ENCODE measurements around the gene KCNJ6.

Gene KCNJ6

DNA sequence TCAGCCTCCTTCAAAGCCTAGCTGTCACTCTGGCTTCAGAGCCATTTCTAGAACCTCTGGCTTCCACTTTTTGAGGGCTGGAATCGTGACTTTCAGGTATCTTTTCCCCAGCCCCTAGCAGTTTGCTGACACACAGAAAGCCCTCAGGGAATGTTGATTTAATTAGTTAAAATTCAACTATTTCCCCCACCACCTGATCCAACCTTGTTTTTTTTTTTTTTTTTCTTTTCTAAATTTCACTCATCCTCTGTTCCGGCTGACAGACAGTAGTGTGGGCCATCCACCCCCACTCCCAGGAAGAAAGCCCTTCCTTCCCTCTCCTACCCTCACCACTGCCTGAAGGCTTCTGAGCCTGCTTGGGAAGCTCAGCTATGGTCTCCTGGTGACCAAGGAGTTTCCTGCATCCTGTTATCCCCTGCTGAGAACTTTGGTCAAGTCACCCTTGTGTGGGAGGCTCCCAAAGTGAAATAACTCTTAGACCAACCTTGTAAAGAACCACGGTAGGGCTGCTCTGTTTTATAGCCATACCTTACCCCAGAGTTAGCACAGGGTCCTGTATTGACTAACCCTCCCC is 29.4 kb downstream of the KCNJ6 start:
- H3K36me3 ChIP-seq (replicated peaks) = no peaks in the 10 kb centered on the region
- H3K27me3 ChIP-seq (replicated peaks) = peaks cover 3% of the 10 kb centered on the region
- no peak overlapping the region for H3K4me3 ChIP-seq (ENCODE audit: low read depth, low read length)
- H3K27ac ChIP-seq = no peak overlapping the region
- DNase-seq = no peak
- no peak for TF ChIP-seq CTCF (IDR thresholded peaks at IDR 0.05; ENCODE audit: low read depth, low read length, missing control alignments)
- in situ Hi-C loops (cut with HindIII; ENCODE audit: low pct_ligation_motif_present, low sequenced_read_pairs) = no loop called here

DNA sequence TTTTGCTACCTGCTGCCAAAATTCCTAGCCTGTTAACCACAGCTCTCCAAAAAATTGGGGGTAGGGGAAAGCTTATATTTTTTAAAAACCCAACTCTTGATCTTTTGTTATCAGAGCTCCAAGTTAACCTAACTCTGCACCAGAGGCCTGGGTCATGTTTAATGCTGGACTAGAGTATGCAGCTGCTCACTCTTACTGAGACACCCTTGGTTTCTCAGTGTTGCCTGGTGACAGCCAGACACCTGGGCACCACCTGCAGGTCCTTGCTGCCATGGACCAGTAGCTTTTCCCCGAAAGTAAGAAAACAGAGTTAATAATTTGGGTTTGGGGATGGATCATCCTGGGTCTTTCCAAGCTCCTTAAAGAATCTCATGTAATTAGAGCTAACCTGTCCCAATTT is 30.1 kb downstream of the KCNJ6 start:
- TF ChIP-seq CTCF (IDR thresholded peaks at IDR 0.05; ENCODE audit: low read depth, low read length, missing control alignments) = no peak
- H3K27me3 ChIP-seq (replicated peaks) = peaks cover 3% of the 10 kb centered on the region
- DNase-seq = no peak
- in situ Hi-C loops (cut with HindIII; ENCODE audit: low pct_ligation_motif_present, low sequenced_read_pairs) = no loop called here
- H3K4me3 ChIP-seq (ENCODE audit: low read depth, low read length) = no peak overlapping the region
- H3K36me3 ChIP-seq (replicated peaks) = no peaks in the 10 kb centered on the region
- no peak overlapping the region for H3K27ac ChIP-seq

GRCh38 chr21:37878946-37879660 is 37.2 kb downstream of the KCNJ6 start:
- in situ Hi-C loops (cut with HindIII; ENCODE audit: low pct_ligation_motif_present, low sequenced_read_pairs) = no loop called here
- Histone ChIP-seq H3K27me3 (replicated peaks) (no peaks in the 10 kb centered on the region), H3K36me3 (replicated peaks) (no peaks in the 10 kb centered on the region), H3K27ac (no peak overlapping the region), H3K4me3 (ENCODE audit: low read depth, low read length) (no peak overlapping the region)
- DNase-seq = peak; percentile 89
- no peak for TF ChIP-seq CTCF (IDR thresholded peaks at IDR 0.05; ENCODE audit: low read depth, low read length, missing control alignments)

- Histone ChIP-seq H3K4me3 (ENCODE audit: low read depth, low read length) (no peak overlapping the region), H3K27me3 (replicated peaks) (no peaks in the 10 kb centered on the region), H3K36me3 (replicated peaks) (no peaks in the 10 kb centered on the region), H3K27ac (no peak overlapping the region)
- in situ Hi-C loops (cut with HindIII; ENCODE audit: low pct_ligation_motif_present, low sequenced_read_pairs) = no loop called here
- DNase-seq = no peak
- TF ChIP-seq CTCF (IDR thresholded peaks at IDR 0.05; ENCODE audit: low read depth, low read length, missing control alignments) = no peak
Observed at GRCh38 chr21:37877888-37878684, 38.2 kb downstream of the KCNJ6 start.

DNA sequence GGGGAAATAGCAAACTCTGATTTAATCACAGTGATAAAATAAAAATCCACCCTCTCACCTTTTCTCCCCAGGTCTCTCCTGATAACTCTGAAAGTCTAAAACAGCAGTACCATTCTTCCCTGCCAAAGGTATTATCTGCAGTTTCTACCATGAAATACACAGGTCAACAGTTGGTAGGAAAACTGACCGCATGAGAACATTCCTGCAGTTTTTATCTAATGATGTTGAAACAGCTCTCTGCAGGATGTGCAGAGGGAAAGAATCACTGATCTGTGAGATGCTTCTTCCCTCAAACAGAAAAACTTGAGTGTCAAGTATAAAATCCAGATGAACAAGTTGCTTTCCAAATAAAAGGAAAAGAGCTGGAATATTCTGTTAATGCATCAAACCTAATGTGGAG is 39.1 kb downstream of the KCNJ6 start:
- no peaks in the 10 kb centered on the region for H3K27me3 ChIP-seq (replicated peaks)
- in situ Hi-C loops (cut with HindIII; ENCODE audit: low pct_ligation_motif_present, low sequenced_read_pairs) = no loop called here
- DNase-seq = peak; percentile 50
- H3K27ac ChIP-seq = no peak overlapping the region
- no peak for TF ChIP-seq CTCF (IDR thresholded peaks at IDR 0.05; ENCODE audit: low read depth, low read length, missing control alignments)
- H3K4me3 ChIP-seq (ENCODE audit: low read depth, low read length) = no peak overlapping the region
- H3K36me3 ChIP-seq (replicated peaks) = no peaks in the 10 kb centered on the region
